Astrocyte (in vitro differentiated cells and primary cell): Measurements from ENCODE around the gene IRF1. TPM values are rescaled to one million over a fixed set of nuclear protein-coding genes. Genes with fewer than 3 reads are reported as not detected.

Experiments
- DNase-seq: peaks from one replicate; pipeline ENCODE4 v3.0.0-alpha.2; 2010; ENCODE audit warnings: low read depth
- FAIRE-seq: peaks from 2 replicates; lab custom pipeline; 2011; peaks lifted over from hg19 to GRCh38; lab: Jason Lieb, UNC
- H2AFZ ChIP-seq: 2 replicates; pipeline ENCODE4 v1.6.0; 2012; ENCODE audit warnings: low read depth, low read length, inconsistent platforms
- H3K27ac ChIP-seq: 2 replicates; pipeline ENCODE4 v1.5.1; 2011; ENCODE audit warnings: low read depth, low read length, inconsistent platforms
- H3K27me3 ChIP-seq: 2 replicates; pipeline ENCODE4 v1.6.0; 2011; ENCODE audit warnings: low read length, inconsistent platforms; ENCODE audit not compliant: insufficient read depth
- H3K36me3 ChIP-seq: 2 replicates; pipeline ENCODE4 v1.5.1; 2011; ENCODE audit warnings: low read length, inconsistent platforms; ENCODE audit not compliant: insufficient read depth
- H3K4me1 ChIP-seq: 2 replicates; pipeline ENCODE4 v1.5.1; 2011; ENCODE audit warnings: low read length, inconsistent platforms; ENCODE audit not compliant: insufficient read depth
- H3K4me2 ChIP-seq: 2 replicates; pipeline ENCODE4 v1.6.0; 2012; ENCODE audit warnings: low read length, inconsistent platforms
- H3K4me3 ChIP-seq: 2 replicates; pipeline ENCODE4 v1.5.1; 2011; ENCODE audit warnings: low read depth, mild to moderate bottlenecking, low read length, inconsistent platforms; ENCODE audit not compliant: insufficient read depth
- H3K79me2 ChIP-seq: 2 replicates; pipeline ENCODE4 v1.6.0; 2012; ENCODE audit warnings: mild to moderate bottlenecking, low read length, inconsistent platforms; ENCODE audit not compliant: insufficient read depth
- H3K9ac ChIP-seq: 2 replicates; pipeline ENCODE4 v1.6.0; 2012; ENCODE audit warnings: mild to moderate bottlenecking, low read length, inconsistent platforms
- H3K9me3 ChIP-seq: 2 replicates; pipeline ENCODE4 v1.5.1; 2012; ENCODE audit warnings: low read depth, mild to moderate bottlenecking, low read length, inconsistent platforms; ENCODE audit not compliant: insufficient read depth
- H4K20me1 ChIP-seq: 2 replicates; pipeline ENCODE4 v1.6.0; 2012; ENCODE audit warnings: low read length, inconsistent platforms; ENCODE audit not compliant: insufficient read depth
- H3K27ac Mint-ChIP-seq: one replicate; pipeline ENCODE4 v1.8.0; 2021; ENCODE audit warnings: mild to moderate bottlenecking, mixed read lengths; ENCODE audit not compliant: unreplicated experiment
- H3K27me3 Mint-ChIP-seq: one replicate; pipeline ENCODE4 v1.8.0; 2021; ENCODE audit warnings: low read depth, mixed read lengths; ENCODE audit not compliant: unreplicated experiment
- H3K36me3 Mint-ChIP-seq: one replicate; pipeline ENCODE4 v1.8.0; 2021; ENCODE audit warnings: low read depth, mixed read lengths; ENCODE audit not compliant: unreplicated experiment
- H3K4me1 Mint-ChIP-seq: one replicate; pipeline ENCODE4 v1.8.0; 2021; ENCODE audit warnings: low read depth, mixed read lengths; ENCODE audit not compliant: unreplicated experiment
- H3K4me3 Mint-ChIP-seq: one replicate; pipeline ENCODE4 v1.8.0; 2021; ENCODE audit warnings: mild to moderate bottlenecking, moderate library complexity, mixed read lengths; ENCODE audit not compliant: unreplicated experiment
- H3K9me3 Mint-ChIP-seq: one replicate; pipeline ENCODE4 v1.8.0; 2021; ENCODE audit warnings: mild to moderate bottlenecking, mixed read lengths; ENCODE audit not compliant: unreplicated experiment
- EZH2 ChIP-seq: IDR thresholded peaks from 2 replicates; pipeline ENCODE4 v1.6.1; 2012; ENCODE audit warnings: mild to moderate bottlenecking, low read length, inconsistent platforms; ENCODE audit not compliant: insufficient read depth
- total RNA-seq: library from RNA; stranded (reverse); gene quantifications from 2 replicates; pipeline ENCODE4 v1.2.1, GENCODE V29; 2021
- TF ChIP-seq, protein P1 (sequence below): IDR thresholded peaks from 2 replicates; pipeline ENCODE4 v1.5.1; 2011; ENCODE audit warnings: low read depth, mild to moderate bottlenecking, inconsistent platforms, low read length, moderate library complexity; ENCODE audit not compliant: insufficient read depth

Gene IRF1
- total RNA-seq, 1 donor from 2014 or later, result 39.7 TPM

DNA sequence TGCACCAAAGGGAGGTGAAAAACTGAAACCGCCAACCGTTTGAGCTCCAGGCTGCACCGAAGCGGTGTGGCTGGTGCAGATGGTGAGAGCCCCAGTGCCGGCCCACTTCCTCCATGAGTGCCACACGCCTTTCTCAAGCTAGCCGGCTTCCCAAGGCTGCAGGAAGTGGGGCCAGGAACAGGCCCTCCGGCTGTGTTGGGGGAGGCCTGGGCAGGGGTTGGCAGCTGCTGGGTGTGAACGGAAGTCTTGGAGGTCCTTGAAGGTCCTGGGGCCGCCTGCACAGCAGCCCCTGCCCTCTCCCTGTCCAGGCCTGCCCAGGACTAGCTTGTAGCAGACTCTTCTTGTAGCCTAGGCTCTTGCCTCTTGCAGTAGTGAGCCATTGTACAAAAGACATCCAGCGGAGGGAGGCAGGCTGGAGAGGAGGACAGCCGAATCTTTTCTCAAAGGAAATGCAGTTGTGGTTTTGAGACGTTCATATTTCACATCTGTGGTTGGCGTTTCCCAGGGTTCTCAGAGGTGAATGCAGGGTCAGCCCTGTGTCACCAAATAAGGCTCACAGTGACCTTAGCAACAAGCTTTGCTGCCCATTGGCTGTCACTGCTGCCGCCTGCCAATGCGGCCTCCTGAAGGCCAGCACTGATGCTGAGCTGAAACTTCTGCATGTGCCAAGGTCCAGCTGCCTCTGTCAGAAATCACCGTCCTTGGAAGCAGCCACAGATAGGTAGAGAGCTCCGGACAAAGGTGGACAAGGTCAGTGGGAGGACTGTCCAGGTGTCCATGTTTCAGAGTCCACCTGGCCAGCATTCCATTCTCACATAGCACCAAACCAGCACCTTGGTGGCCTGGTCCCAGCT is 23.9 kb downstream of the IRF1 start:
- H3K4me3 ChIP-seq, result no peak overlapping the region
- peaks cover 21% of the 10 kb centered on the region for H3K4me1 ChIP-seq
- Mint-ChIP-seq H3K9me3 (peaks cover 4% of the 10 kb centered on the region), H3K27ac (peak overlapping the region; percentile 50), H3K4me3 (no peak overlapping the region), H3K36me3 (peaks cover 15% of the 10 kb centered on the region), H3K27me3 (no peaks in the 10 kb centered on the region), H3K4me1 (peaks cover 55% of the 10 kb centered on the region)
- no peak overlapping the region for H3K4me2 ChIP-seq
- no peaks in the 10 kb centered on the region for H3K36me3 ChIP-seq
- no peak for FAIRE-seq
- no peaks in the 10 kb centered on the region for H4K20me1 ChIP-seq
- H2AFZ ChIP-seq, result no peak overlapping the region
- TF ChIP-seq, protein P1, sequence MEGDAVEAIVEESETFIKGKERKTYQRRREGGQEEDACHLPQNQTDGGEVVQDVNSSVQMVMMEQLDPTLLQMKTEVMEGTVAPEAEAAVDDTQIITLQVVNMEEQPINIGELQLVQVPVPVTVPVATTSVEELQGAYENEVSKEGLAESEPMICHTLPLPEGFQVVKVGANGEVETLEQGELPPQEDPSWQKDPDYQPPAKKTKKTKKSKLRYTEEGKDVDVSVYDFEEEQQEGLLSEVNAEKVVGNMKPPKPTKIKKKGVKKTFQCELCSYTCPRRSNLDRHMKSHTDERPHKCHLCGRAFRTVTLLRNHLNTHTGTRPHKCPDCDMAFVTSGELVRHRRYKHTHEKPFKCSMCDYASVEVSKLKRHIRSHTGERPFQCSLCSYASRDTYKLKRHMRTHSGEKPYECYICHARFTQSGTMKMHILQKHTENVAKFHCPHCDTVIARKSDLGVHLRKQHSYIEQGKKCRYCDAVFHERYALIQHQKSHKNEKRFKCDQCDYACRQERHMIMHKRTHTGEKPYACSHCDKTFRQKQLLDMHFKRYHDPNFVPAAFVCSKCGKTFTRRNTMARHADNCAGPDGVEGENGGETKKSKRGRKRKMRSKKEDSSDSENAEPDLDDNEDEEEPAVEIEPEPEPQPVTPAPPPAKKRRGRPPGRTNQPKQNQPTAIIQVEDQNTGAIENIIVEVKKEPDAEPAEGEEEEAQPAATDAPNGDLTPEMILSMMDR, result no peak
- TF ChIP-seq EZH2, result no peak
- no peaks in the 10 kb centered on the region for H3K79me2 ChIP-seq
- H3K27me3 ChIP-seq, result no peaks in the 10 kb centered on the region
- DNase-seq, result peak; percentile 33
- no peak overlapping the region for H3K9ac ChIP-seq
- H3K9me3 ChIP-seq, result no peaks in the 10 kb centered on the region
- no peak overlapping the region for H3K27ac ChIP-seq

DNA sequence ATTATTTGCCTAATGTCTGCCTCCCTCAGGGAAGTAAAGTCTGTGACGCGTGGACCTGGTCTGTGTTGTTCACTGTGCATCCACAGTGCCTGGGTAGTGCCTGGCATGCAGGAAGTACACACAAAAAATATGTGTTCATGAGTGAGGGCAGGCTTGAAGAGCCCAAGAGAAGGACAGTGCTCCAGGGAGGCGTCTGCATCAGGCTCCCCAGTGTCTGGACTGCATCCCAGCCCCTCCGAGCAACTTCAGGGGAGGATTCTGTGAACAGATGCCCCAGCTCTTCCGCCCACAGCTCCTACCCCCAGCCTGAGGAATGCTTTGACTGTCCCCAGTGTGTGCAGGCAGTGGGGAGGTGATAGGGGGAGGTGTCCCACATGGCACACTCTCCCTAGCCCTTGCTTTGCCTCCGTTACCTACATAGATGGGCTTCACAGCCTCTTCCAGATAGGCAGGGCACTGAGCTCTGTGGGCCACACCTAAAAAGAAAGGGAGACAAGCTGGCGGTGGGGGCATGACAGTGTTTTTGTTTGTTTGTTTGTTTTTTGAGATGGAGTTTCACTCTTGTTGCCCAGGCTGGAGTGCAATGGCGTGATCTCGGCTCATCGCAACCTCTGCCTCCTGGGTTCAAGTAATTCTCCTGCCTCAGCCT is 25.4 kb downstream of the IRF1 start:
- Histone ChIP-seq H3K9ac (no peak overlapping the region), H2AFZ (no peak overlapping the region), H3K4me2 (no peak overlapping the region), H3K4me3 (no peak overlapping the region), H3K36me3 (no peaks in the 10 kb centered on the region), H3K79me2 (no peaks in the 10 kb centered on the region), H4K20me1 (no peaks in the 10 kb centered on the region), H3K9me3 (no peaks in the 10 kb centered on the region), H3K27ac (no peak overlapping the region), H3K27me3 (no peaks in the 10 kb centered on the region), H3K4me1 (peaks cover 24% of the 10 kb centered on the region)
- H3K27me3 Mint-ChIP-seq, result no peaks in the 10 kb centered on the region
- FAIRE-seq, result no peak
- H3K4me1 Mint-ChIP-seq, result peaks cover 59% of the 10 kb centered on the region
- peak overlapping the region; percentile 13 for H3K4me3 Mint-ChIP-seq
- peak overlapping the region; percentile 21 for H3K27ac Mint-ChIP-seq
- no peak for DNase-seq
- no peak for TF ChIP-seq EZH2
- TF ChIP-seq, protein P1, result no peak
- peaks cover 4% of the 10 kb centered on the region for H3K9me3 Mint-ChIP-seq
- H3K36me3 Mint-ChIP-seq, result peaks cover 18% of the 10 kb centered on the region
